Pancreas (tissue), 10 donors: Measurements from ENCODE around the gene NLGN1. TPM values are rescaled to one million over a fixed set of nuclear protein-coding genes. Genes with fewer than 3 reads are reported as not detected.

Experiments used
- ATAC-seq, 4 donors: fragments of 200-7000 bp; cut with Tn5 transposase; one replicate each; pipeline versions ENCODE4 v1.8.0 to v1.9.1; 2020; ENCODE audit warnings: mild to moderate bottlenecking in 4 of 4, moderate library complexity in 4 of 4
- DNase-seq, 6 donors: peaks; one replicate each; pipeline ENCODE4 v3.0.0-alpha.2; 2020
- FAIRE-seq: peaks from 2 replicates; lab custom pipeline; 2012; peaks lifted over from hg19 to GRCh38; lab: Jason Lieb, UNC
- H3K27ac ChIP-seq, 4 donors: fragments of 200-600 bp; sonication (generic); 1 replicate in 3 of 4; 2 replicates in 1 of 4; pipeline versions ENCODE4 v1.5.0 to v1.8.0; 2020
- H3K27me3 ChIP-seq, 4 donors: fragments of 200-600 bp; one replicate each; pipeline ENCODE4 v1.8.0; 2021
- H3K36me3 ChIP-seq, 3 donors: fragments of 200-600 bp; sonication (generic) in 1 of 3; one replicate each; pipeline versions ENCODE4 v1.5.0 to v1.8.0; 2020 to 2021
- H3K4me1 ChIP-seq, 3 donors: fragments of 200-600 bp; one replicate each; pipeline ENCODE4 v1.8.0; 2021
- H3K4me3 ChIP-seq, 4 donors: fragments of 200-600 bp; sonication (generic) in 2 of 4; one replicate each; pipeline versions ENCODE4 v1.5.0 to v1.8.0; 2020 to 2021
- H3K9me3 ChIP-seq, 4 donors: fragments of 200-600 bp; one replicate each; pipeline ENCODE4 v1.8.0; 2021
- WGBS, 2 donors: extraction: QIAGEN DNeasy Blood & Tissue Kit; methylation state at CpG; one replicate each; pipeline ENCODE4 v1.1.7; 2013; 5-methylcytosine and 5-hydroxymethylcytosine counted together
- intact Hi-C, 3 donors: fragments of 100-400 bp; cut with DNase I; formaldehyde crosslinking; loops; one replicate each; pipeline versions ENCODE4 v1.11.1 to v1.14.2; 2022
- polyA plus RNA-seq, 2 donors: library from polyadenylated mRNA; stranded (reverse); fragments of 200-250 nt; gene quantifications; one replicate each; pipeline ENCODE4 v1.2.3, GENCODE V29; 2013
- total RNA-seq, 6 donors: library from RNA; stranded (reverse); fragmentation: NEBNext Ultra II Directional in 4 of 6; extraction: Animal tissue kit (Norgen Biotek cat#: 25700) in 4 of 6; gene quantifications; one replicate each; pipeline versions ENCODE4 v1.2.1 to v1.2.4, GENCODE V29; 2021 to 2023
- TF ChIP-seq, protein P1 (sequence below), 4 donors: fragments of 200-600 bp; sonication (generic) in 3 of 4; IDR thresholded peaks; one replicate each; pipeline versions ENCODE4 v1.5.0 to v1.8.0; 2021; ENCODE audit warnings: antibody characterized with exemption in 4 of 4
- donor health status: healthy with polysubstance abuse.
- donor health status: DM: no; HTN: no; CAD: no; lungs with moderate emphysema.
- donor health status: DM: no; HTN: no; CAD: no.
- donor health status: control.
- donor health status: control.
- donor health status: Bipolar disorder and iron deficiency.
- donor health status: DM: yes; HTN: yes; CAD: no.
- donor health status: DM: no; HTN: no; CAD: no.
- donor health status: DM: no; HTN: no; CAD: no.
- donor health status: DM: yes; HTN: yes; CAD: no.

The NLGN1 gene
- total and polyA plus RNA-seq, 8 donors: 0.49 to 2.3 (median 0.84) TPM

- intact Hi-C loops: no loop called here
- TF ChIP-seq, protein P1, sequence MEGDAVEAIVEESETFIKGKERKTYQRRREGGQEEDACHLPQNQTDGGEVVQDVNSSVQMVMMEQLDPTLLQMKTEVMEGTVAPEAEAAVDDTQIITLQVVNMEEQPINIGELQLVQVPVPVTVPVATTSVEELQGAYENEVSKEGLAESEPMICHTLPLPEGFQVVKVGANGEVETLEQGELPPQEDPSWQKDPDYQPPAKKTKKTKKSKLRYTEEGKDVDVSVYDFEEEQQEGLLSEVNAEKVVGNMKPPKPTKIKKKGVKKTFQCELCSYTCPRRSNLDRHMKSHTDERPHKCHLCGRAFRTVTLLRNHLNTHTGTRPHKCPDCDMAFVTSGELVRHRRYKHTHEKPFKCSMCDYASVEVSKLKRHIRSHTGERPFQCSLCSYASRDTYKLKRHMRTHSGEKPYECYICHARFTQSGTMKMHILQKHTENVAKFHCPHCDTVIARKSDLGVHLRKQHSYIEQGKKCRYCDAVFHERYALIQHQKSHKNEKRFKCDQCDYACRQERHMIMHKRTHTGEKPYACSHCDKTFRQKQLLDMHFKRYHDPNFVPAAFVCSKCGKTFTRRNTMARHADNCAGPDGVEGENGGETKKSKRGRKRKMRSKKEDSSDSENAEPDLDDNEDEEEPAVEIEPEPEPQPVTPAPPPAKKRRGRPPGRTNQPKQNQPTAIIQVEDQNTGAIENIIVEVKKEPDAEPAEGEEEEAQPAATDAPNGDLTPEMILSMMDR (IDR thresholded peaks at IDR 0.05): no peak
- Histone ChIP-seq H3K4me3 (no peak overlapping the region), H3K27ac (no peak overlapping the region), H3K36me3 (no peaks in the 10 kb centered on the region), H3K4me1 (no peaks in the 10 kb centered on the region), H3K9me3 (no peaks in the 10 kb centered on the region), H3K27me3 (no peaks in the 10 kb centered on the region)
- ATAC-seq: no peak
- no peak for DNase-seq
- 80% methylated on average over 4 of the region's 4 CpGs for WGBS, 2 donors
- peak; percentile 45 for FAIRE-seq
Measured at GRCh38 chr3:173799060-173799816, 401.7 kb downstream of the NLGN1 start.

DNA sequence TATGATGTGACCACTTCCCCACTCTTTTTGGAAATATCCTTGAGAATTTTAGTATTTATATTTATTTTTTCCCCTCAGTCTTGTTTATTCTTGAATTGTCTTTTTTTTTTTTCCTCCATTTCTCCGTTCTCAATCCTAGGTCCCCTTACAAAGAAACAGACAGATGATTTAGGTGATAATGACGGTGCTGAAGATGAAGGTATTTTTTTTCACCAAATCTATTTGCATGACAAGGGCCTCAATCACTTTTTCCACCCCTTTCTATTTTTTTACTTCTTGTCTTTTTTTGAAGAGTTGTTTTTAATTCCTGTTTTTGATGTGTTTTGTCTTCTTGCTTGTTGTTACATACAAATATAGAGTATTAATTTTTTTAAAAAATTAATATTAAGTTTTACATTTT, 402.6 kb downstream of the NLGN1 start:
- intact Hi-C loops: no loop called here
- ATAC-seq (no peak), DNase-seq (no peak), FAIRE-seq (no peak)
- no peak overlapping the region for H3K4me3 ChIP-seq
- H3K36me3 ChIP-seq: no peaks in the 10 kb centered on the region
- no peaks in the 10 kb centered on the region for H3K4me1 ChIP-seq
- H3K27ac ChIP-seq: no peak overlapping the region
- no peaks in the 10 kb centered on the region for H3K9me3 ChIP-seq
- WGBS, 2 donors: 89% methylated on average over 2 of the region's 2 CpGs
- no peaks in the 10 kb centered on the region for H3K27me3 ChIP-seq
- TF ChIP-seq, protein P1 (IDR thresholded peaks at IDR 0.05): no peak

DNA sequence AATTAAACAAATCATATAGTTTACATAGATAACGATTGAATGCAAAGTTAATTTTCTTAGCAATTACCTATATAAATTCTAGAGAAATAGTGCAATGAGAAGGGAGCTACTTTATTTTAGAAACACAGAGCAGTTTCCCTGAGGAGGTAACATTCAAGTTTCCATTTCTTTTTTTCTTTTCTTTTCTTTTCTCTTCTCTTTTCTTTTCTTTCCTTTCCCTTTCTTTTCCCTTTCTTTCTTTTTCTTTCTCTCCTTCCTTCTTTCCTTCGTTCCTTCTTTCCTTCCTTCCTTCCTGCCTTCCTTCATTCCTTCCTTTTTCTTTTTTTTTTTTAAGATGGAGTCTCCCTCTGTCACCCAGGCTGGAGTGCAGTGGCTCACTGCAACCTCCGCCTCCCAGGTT, 417.3 kb downstream of the NLGN1 start:
- TF ChIP-seq, protein P1 (IDR thresholded peaks at IDR 0.05): no peak
- FAIRE-seq (no peak), ATAC-seq (no peak), DNase-seq (no peak)
- H3K27me3 ChIP-seq: no peaks in the 10 kb centered on the region
- H3K9me3 ChIP-seq: no peaks in the 10 kb centered on the region
- H3K36me3 ChIP-seq: no peaks in the 10 kb centered on the region
- intact Hi-C loops: no loop called here
- H3K27ac ChIP-seq: no peak overlapping the region
- H3K4me3 ChIP-seq: no peak overlapping the region
- 75 to 85% methylated on average over 3 of the region's 3 CpGs for WGBS, 2 donors
- H3K4me1 ChIP-seq: no peaks in the 10 kb centered on the region

DNA sequence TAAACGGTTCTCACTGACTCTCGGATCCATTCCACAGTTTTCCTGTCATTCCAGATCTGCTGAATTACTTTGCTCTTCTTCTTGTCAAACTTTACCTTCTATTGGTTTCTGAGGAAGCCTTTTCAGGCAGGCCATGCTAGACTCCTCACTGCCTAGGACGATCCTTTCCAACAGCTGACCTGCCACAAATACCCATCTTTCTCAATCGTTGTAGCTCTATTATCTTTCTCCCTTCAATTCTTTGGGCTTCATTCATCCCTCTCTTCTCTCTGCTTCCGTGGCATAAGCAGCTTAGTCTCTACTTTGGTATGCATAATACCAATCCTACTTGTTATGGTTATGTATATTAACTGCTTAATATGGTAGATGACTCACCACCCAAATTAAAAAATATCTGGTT, 421.8 kb downstream of the NLGN1 start:
- peaks cover 0 to 4% (median 2%) of the 10 kb centered on the region in 4 donors for H3K27me3 ChIP-seq
- no peak for FAIRE-seq
- no peak for ATAC-seq
- intact Hi-C loops: no loop called here
- H3K36me3 ChIP-seq: no peaks in the 10 kb centered on the region
- no peak for DNase-seq
- no peaks in the 10 kb centered on the region for H3K9me3 ChIP-seq
- 53 to 66% methylated on average over 5 of the region's 5 CpGs for WGBS, 2 donors
- H3K4me3 ChIP-seq: no peak overlapping the region
- no peaks in the 10 kb centered on the region for H3K4me1 ChIP-seq
- TF ChIP-seq, protein P1 (IDR thresholded peaks at IDR 0.05): no peak
- H3K27ac ChIP-seq: no peak overlapping the region

DNA sequence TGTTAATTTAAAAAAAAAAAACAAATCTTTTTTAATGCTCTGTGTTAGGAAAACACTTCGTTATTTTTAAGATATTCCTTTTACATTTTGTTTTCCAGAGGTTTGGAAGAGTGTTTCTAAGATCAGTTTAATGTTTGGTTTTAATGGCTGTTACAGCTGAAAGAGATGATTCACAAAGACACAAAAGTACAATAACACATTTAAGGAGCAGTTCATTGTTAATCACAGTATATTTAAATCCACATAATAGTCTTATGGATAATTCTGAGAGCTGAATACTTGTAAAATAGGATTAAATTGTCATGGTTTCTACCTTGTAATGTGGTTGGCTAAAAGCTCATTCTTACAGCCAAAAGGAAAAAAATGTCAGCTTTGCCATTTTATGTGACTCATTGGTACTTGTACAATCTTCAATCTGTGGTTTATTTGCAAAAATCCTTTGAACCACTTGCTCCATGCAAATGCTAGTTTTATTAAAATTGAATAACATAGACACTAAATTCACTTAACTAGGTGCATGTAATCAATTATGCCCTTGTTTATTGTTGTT, 426.4 kb downstream of the NLGN1 start:
- intact Hi-C loops: no loop called here
- Histone ChIP-seq H3K4me1 (no peaks in the 10 kb centered on the region), H3K4me3 (no peak overlapping the region), H3K27ac (no peak overlapping the region), H3K36me3 (no peaks in the 10 kb centered on the region), H3K27me3 (peaks cover 0 to 4% (median 2%) of the 10 kb centered on the region in 4 donors), H3K9me3 (no peaks in the 10 kb centered on the region)
- WGBS, 2 donors: 48 to 69% methylated on average over 1 of the region's 1 CpG
- ATAC-seq: no peak
- no peak for FAIRE-seq
- TF ChIP-seq, protein P1 (IDR thresholded peaks at IDR 0.05): no peak
- no peak for DNase-seq
